Ectodermal cell (in vitro differentiated cells): Measurements from ENCODE around the gene ARMH3.

ENCODE experiments used
- H3K27ac ChIP-seq: 2 replicates; pipeline ENCODE4 v1.7.0; 2013; ENCODE audit warnings: mild to moderate bottlenecking, low read depth, low read length; ENCODE audit not compliant: insufficient read depth, poor library complexity, severe bottlenecking
- H3K27me3 ChIP-seq: 2 replicates; pipeline ENCODE4 v1.7.0; 2013; ENCODE audit warnings: mild to moderate bottlenecking, low read length; ENCODE audit not compliant: insufficient read depth, control insufficient read depth, poor library complexity, severe bottlenecking
- H3K36me3 ChIP-seq: one replicate; pipeline ENCODE4 v1.7.0; 2013; ENCODE audit warnings: low read length; ENCODE audit not compliant: control insufficient read depth, insufficient read depth
- H3K4me1 ChIP-seq: one replicate; pipeline ENCODE4 v1.7.0; 2013; ENCODE audit warnings: low read length; ENCODE audit not compliant: control insufficient read depth, insufficient read depth
- H3K4me3 ChIP-seq: 2 replicates; pipeline ENCODE4 v1.7.0; 2013; ENCODE audit warnings: low read depth, low read length, control low read depth; ENCODE audit not compliant: insufficient read depth
- H3K9me3 ChIP-seq: 2 replicates; pipeline ENCODE4 v1.7.0; 2013; ENCODE audit warnings: mild to moderate bottlenecking, low read length, moderate library complexity; ENCODE audit not compliant: control insufficient read depth
- WGBS, 2 experiments: methylation state at CpG; one replicate each; pipeline ENCODE4 v1.1.7; 2013; ENCODE audit warnings: missing lambda C conversion rate in 2 of 2; 5-methylcytosine and 5-hydroxymethylcytosine counted together

ARMH3 gene

GRCh38 chr10:101843032-101844021 lies 212.6 kb downstream of the ARMH3 start, which contains the start of gene KCNIP2:
TSS of gene KCNIP2 (minus strand) at chr10:101843800. CDS start at chr10:101843568, 232 bp downstream.
- Histone ChIP-seq H3K4me1 (peaks cover 33% of the 10 kb centered on the region), H3K4me3 (peak within 1 kb of the TSS; percentile 28), H3K36me3 (no peaks in the 10 kb centered on the region), H3K9me3 (no peaks in the 10 kb centered on the region), H3K27me3 (peaks cover 35% of the 10 kb centered on the region), H3K27ac (no peak within 1 kb of the TSS)
- WGBS, 2 experiments, result 19% methylated on average over 53 to 57 of the region's 60 CpGs

- H3K27me3 ChIP-seq, result peaks cover 35% of the 10 kb centered on the region
- H3K4me3 ChIP-seq, result no peak overlapping the region
- no peaks in the 10 kb centered on the region for H3K9me3 ChIP-seq
- H3K4me1 ChIP-seq, result peaks cover 33% of the 10 kb centered on the region
- H3K27ac ChIP-seq, result no peak overlapping the region
- no peaks in the 10 kb centered on the region for H3K36me3 ChIP-seq
Observed at GRCh38 chr10:101841826-101842225, 214.1 kb downstream of the ARMH3 start.

GRCh38 chr10:101840741-101841453 lies 215.1 kb downstream of the ARMH3 start:
- H3K27ac ChIP-seq, result no peak overlapping the region
- 2% methylated on average over 46 of the region's 46 CpGs for WGBS, 2 experiments
- H3K4me1 ChIP-seq, result peaks cover 33% of the 10 kb centered on the region
- H3K4me3 ChIP-seq, result peak overlapping the region; percentile 57
- H3K9me3 ChIP-seq, result no peaks in the 10 kb centered on the region
- H3K36me3 ChIP-seq, result no peaks in the 10 kb centered on the region
- peaks cover 35% of the 10 kb centered on the region for H3K27me3 ChIP-seq

- Histone ChIP-seq H3K4me3 (peak overlapping the region; percentile 57), H3K27ac (no peak overlapping the region), H3K27me3 (peaks cover 35% of the 10 kb centered on the region), H3K4me1 (peaks cover 39% of the 10 kb centered on the region), H3K9me3 (no peaks in the 10 kb centered on the region), H3K36me3 (no peaks in the 10 kb centered on the region)
- WGBS, 2 experiments, result 2 to 4% methylated on average over 17 to 19 of the region's 19 CpGs
Observed at GRCh38 chr10:101840102-101840684, 215.8 kb downstream of the ARMH3 start.

GRCh38 chr10:101839416-101840063 lies 216.4 kb downstream of the ARMH3 start:
- Histone ChIP-seq H3K4me1 (peaks cover 35% of the 10 kb centered on the region), H3K36me3 (no peaks in the 10 kb centered on the region), H3K9me3 (no peaks in the 10 kb centered on the region), H3K4me3 (peak overlapping the region; percentile 57), H3K27me3 (peaks cover 30% of the 10 kb centered on the region), H3K27ac (no peak overlapping the region)
- WGBS, 2 experiments, result 1% methylated on average over 36 of the region's 36 CpGs

GRCh38 chr10:101839002-101839401 lies 217.0 kb downstream of the ARMH3 start:
- H3K27ac ChIP-seq, result no peak overlapping the region
- peaks cover 29% of the 10 kb centered on the region for H3K4me1 ChIP-seq
- H3K36me3 ChIP-seq, result no peaks in the 10 kb centered on the region
- peak overlapping the region; percentile 57 for H3K4me3 ChIP-seq
- no peaks in the 10 kb centered on the region for H3K9me3 ChIP-seq
- H3K27me3 ChIP-seq, result peaks cover 25% of the 10 kb centered on the region
- WGBS, 2 experiments, result 87 to 90% methylated on average over 1 of the region's 1 CpG

- Histone ChIP-seq H3K36me3 (no peaks in the 10 kb centered on the region), H3K4me1 (peaks cover 29% of the 10 kb centered on the region), H3K27ac (no peak overlapping the region), H3K9me3 (no peaks in the 10 kb centered on the region), H3K4me3 (no peak overlapping the region), H3K27me3 (peaks cover 23% of the 10 kb centered on the region)
- 88 to 92% methylated on average over 6 of the region's 6 CpGs for WGBS, 2 experiments
Observed at GRCh38 chr10:101838416-101838970, 217.5 kb downstream of the ARMH3 start.

GRCh38 chr10:101837748-101838147 lies 218.2 kb downstream of the ARMH3 start:
- Histone ChIP-seq H3K4me1 (peaks cover 29% of the 10 kb centered on the region), H3K36me3 (no peaks in the 10 kb centered on the region), H3K9me3 (no peaks in the 10 kb centered on the region), H3K27me3 (peaks cover 16% of the 10 kb centered on the region), H3K4me3 (no peak overlapping the region), H3K27ac (no peak overlapping the region)
- 93 to 95% methylated on average over 2 of the region's 2 CpGs for WGBS, 2 experiments

- Histone ChIP-seq H3K9me3 (no peaks in the 10 kb centered on the region), H3K36me3 (no peaks in the 10 kb centered on the region), H3K27me3 (no peaks in the 10 kb centered on the region), H3K27ac (no peak overlapping the region), H3K4me1 (peaks cover 26% of the 10 kb centered on the region), H3K4me3 (no peak overlapping the region)
- 59 to 60% methylated on average over 4 of the region's 4 CpGs for WGBS, 2 experiments
Observed at GRCh38 chr10:101835362-101835761, 220.6 kb downstream of the ARMH3 start.
